Trophoblast cell (in vitro differentiated cells and primary cell): Measurements from ENCODE around the gene BANK1.

Experiments used
- DNase-seq, 2 donors: peaks; one replicate each; pipeline ENCODE4 v3.0.0-alpha.2; 2016
- H2AFZ ChIP-seq: 2 replicates; pipeline ENCODE4 v1.6.1; 2013; ENCODE audit warnings: low read length, moderate library complexity, mild to moderate bottlenecking; ENCODE audit not compliant: insufficient read depth, poor library complexity
- H2AK5ac ChIP-seq: 2 replicates; pipeline ENCODE4 v1.6.1; 2013; ENCODE audit warnings: mild to moderate bottlenecking, low read length
- H2BK120ac ChIP-seq: 2 replicates; pipeline ENCODE4 v1.6.1; 2013; ENCODE audit warnings: low read length, mild to moderate bottlenecking, moderate library complexity; ENCODE audit not compliant: insufficient read depth, poor library complexity
- H2BK12ac ChIP-seq: 2 replicates; pipeline ENCODE4 v1.6.1; 2013; ENCODE audit warnings: mild to moderate bottlenecking, low read length, moderate library complexity
- H2BK5ac ChIP-seq: 2 replicates; pipeline ENCODE4 v1.6.1; 2013; ENCODE audit warnings: low read length, low read depth, moderate library complexity, mild to moderate bottlenecking; ENCODE audit not compliant: poor library complexity
- H3K14ac ChIP-seq: 2 replicates; pipeline ENCODE4 v1.6.1; 2013; ENCODE audit warnings: mild to moderate bottlenecking, low read length
- H3K18ac ChIP-seq: 2 replicates; pipeline ENCODE4 v1.6.1; 2013; ENCODE audit warnings: mild to moderate bottlenecking, low read length
- H3K23ac ChIP-seq: 2 replicates; pipeline ENCODE4 v1.6.1; 2013; ENCODE audit warnings: low read length
- H3K27ac ChIP-seq: 2 replicates; pipeline ENCODE4 v1.5.1; 2013; ENCODE audit warnings: low read depth, mild to moderate bottlenecking, inconsistent platforms, low read length, moderate library complexity
- H3K27me3 ChIP-seq: 2 replicates; pipeline ENCODE4 v1.6.1; 2013; ENCODE audit warnings: inconsistent platforms, mild to moderate bottlenecking, low read length, moderate library complexity; ENCODE audit not compliant: insufficient read depth
- H3K36me3 ChIP-seq, 2 experiments: 1 replicate in 1 of 2; 2 replicates in 1 of 2; pipeline ENCODE4 v1.6.1; 2013; ENCODE audit warnings: low read length in 2 of 2, mild to moderate bottlenecking in 2 of 2, moderate library complexity in 1 of 2; ENCODE audit not compliant: insufficient read depth in 2 of 2, control insufficient read depth in 1 of 2
- H3K4ac ChIP-seq: 2 replicates; pipeline ENCODE4 v1.6.1; 2013; ENCODE audit warnings: low read depth, mild to moderate bottlenecking, low read length, moderate library complexity
- H3K4me1 ChIP-seq, 2 experiments: 1 replicate in 1 of 2; 2 replicates in 1 of 2; pipeline ENCODE4 v1.6.1; 2013; ENCODE audit warnings: low read length in 2 of 2, mild to moderate bottlenecking in 2 of 2, moderate library complexity in 1 of 2; ENCODE audit not compliant: insufficient read depth in 2 of 2, control insufficient read depth in 1 of 2
- H3K4me2 ChIP-seq: 2 replicates; pipeline ENCODE4 v1.6.1; 2013; ENCODE audit warnings: inconsistent platforms, mild to moderate bottlenecking, low read length, moderate library complexity
- H3K4me3 ChIP-seq: 2 replicates; pipeline ENCODE4 v1.5.1; 2013; ENCODE audit warnings: mild to moderate bottlenecking, low read depth, low read length, inconsistent platforms
- H3K79me1 ChIP-seq: one replicate; pipeline ENCODE4 v1.6.1; 2013; ENCODE audit warnings: low read length
- H3K79me2 ChIP-seq: 2 replicates; pipeline ENCODE4 v1.6.1; 2013; ENCODE audit warnings: low read length, mild to moderate bottlenecking; ENCODE audit not compliant: control insufficient read depth, insufficient read depth, poor library complexity
- H3K9ac ChIP-seq: 2 replicates; pipeline ENCODE4 v1.6.1; 2013; ENCODE audit warnings: mild to moderate bottlenecking, low read length
- H3K9me3 ChIP-seq: 2 replicates; pipeline ENCODE4 v1.6.1; 2013; ENCODE audit warnings: low read depth, mild to moderate bottlenecking, control low read depth, inconsistent platforms, low read length; ENCODE audit not compliant: insufficient read depth
- H4K12ac ChIP-seq: 2 replicates; pipeline ENCODE4 v1.6.1; 2013; ENCODE audit warnings: low read depth, mild to moderate bottlenecking, low read length, moderate library complexity
- H4K8ac ChIP-seq: 2 replicates; pipeline ENCODE4 v1.6.1; 2013; ENCODE audit warnings: low read depth, mild to moderate bottlenecking, low read length, moderate library complexity
- H4K91ac ChIP-seq: one replicate; pipeline ENCODE4 v1.6.1; 2013; ENCODE audit warnings: low read depth, mild to moderate bottlenecking, low read length, moderate library complexity
- WGBS: extraction: QIAGEN DNeasy Blood & Tissue Kit; methylation state at CpG from one replicate; pipeline ENCODE4 v1.1.7; 2013; ENCODE audit warnings: missing lambda C conversion rate; ENCODE audit not compliant: insufficient read length, insufficient coverage; ENCODE audit errors: extremely low coverage; 5-methylcytosine and 5-hydroxymethylcytosine counted together

BANK1 gene

GRCh38 chr4:101835121-101835904 is 44.8 kb downstream of the BANK1 start:
- H3K4me1 ChIP-seq, result peaks cover 0 to 2% of the 10 kb centered on the region in 2 experiments
- H3K4ac ChIP-seq, result no peak overlapping the region
- H3K79me1 ChIP-seq, result no peaks in the 10 kb centered on the region
- H3K14ac ChIP-seq, result no peak overlapping the region
- no peaks in the 10 kb centered on the region for H3K36me3 ChIP-seq
- H4K8ac ChIP-seq, result no peak overlapping the region
- no peak overlapping the region for H2BK120ac ChIP-seq
- H3K27ac ChIP-seq, result no peak overlapping the region
- H2AK5ac ChIP-seq, result no peak overlapping the region
- no peak overlapping the region for H3K18ac ChIP-seq
- H3K4me2 ChIP-seq, result no peak overlapping the region
- H3K23ac ChIP-seq, result no peak overlapping the region
- H2BK12ac ChIP-seq, result no peak overlapping the region
- peak; percentile 44 to 68 for DNase-seq
- no peak overlapping the region for H3K9ac ChIP-seq
- no peak overlapping the region for H4K91ac ChIP-seq
- no peaks in the 10 kb centered on the region for H3K79me2 ChIP-seq
- no CpG with 5 or more reads among the region's 2 CpGs for WGBS
- H2AFZ ChIP-seq, result no peak overlapping the region
- no peak overlapping the region for H4K12ac ChIP-seq
- no peaks in the 10 kb centered on the region for H3K27me3 ChIP-seq
- no peak overlapping the region for H3K4me3 ChIP-seq
- H2BK5ac ChIP-seq, result no peak overlapping the region
- no peaks in the 10 kb centered on the region for H3K9me3 ChIP-seq

- Histone ChIP-seq H4K8ac (no peak overlapping the region), H2AK5ac (no peak overlapping the region), H3K36me3 (no peaks in the 10 kb centered on the region), H3K9ac (no peak overlapping the region), H3K23ac (no peak overlapping the region), H3K4me1 (no peaks in the 10 kb centered on the region), H3K18ac (no peak overlapping the region), H3K27me3 (no peaks in the 10 kb centered on the region), H3K4me3 (no peak overlapping the region), H3K4me2 (no peak overlapping the region), H2AFZ (no peak overlapping the region), H3K27ac (no peak overlapping the region), H2BK12ac (no peak overlapping the region), H3K79me1 (no peaks in the 10 kb centered on the region), H4K91ac (no peak overlapping the region), H3K4ac (no peak overlapping the region), H2BK5ac (no peak overlapping the region), H3K79me2 (no peaks in the 10 kb centered on the region), H3K14ac (no peak overlapping the region), H3K9me3 (no peaks in the 10 kb centered on the region), H2BK120ac (no peak overlapping the region), H4K12ac (no peak overlapping the region)
- WGBS, result no CpG with 5 or more reads among the region's 1 CpG
- DNase-seq, result no peak
Observed at GRCh38 chr4:101843054-101843453, 52.5 kb downstream of the BANK1 start.

GRCh38 chr4:101846550-101846949 is 56.0 kb downstream of the BANK1 start:
- no peaks in the 10 kb centered on the region for H3K79me1 ChIP-seq
- no peak for DNase-seq
- H2BK120ac ChIP-seq, result no peak overlapping the region
- H2BK12ac ChIP-seq, result no peak overlapping the region
- H2AFZ ChIP-seq, result no peak overlapping the region
- no peak overlapping the region for H4K8ac ChIP-seq
- H4K12ac ChIP-seq, result no peak overlapping the region
- no peaks in the 10 kb centered on the region for H3K36me3 ChIP-seq
- no peak overlapping the region for H3K14ac ChIP-seq
- H3K18ac ChIP-seq, result no peak overlapping the region
- no peak overlapping the region for H3K4me3 ChIP-seq
- H2AK5ac ChIP-seq, result no peak overlapping the region
- no peaks in the 10 kb centered on the region for H3K9me3 ChIP-seq
- H3K23ac ChIP-seq, result no peak overlapping the region
- no peak overlapping the region for H2BK5ac ChIP-seq
- H3K4ac ChIP-seq, result no peak overlapping the region
- H3K27me3 ChIP-seq, result no peaks in the 10 kb centered on the region
- WGBS, result no CpG with 5 or more reads among the region's 2 CpGs
- no peaks in the 10 kb centered on the region for H3K79me2 ChIP-seq
- H3K4me2 ChIP-seq, result no peak overlapping the region
- H3K9ac ChIP-seq, result no peak overlapping the region
- H3K4me1 ChIP-seq, result no peaks in the 10 kb centered on the region
- no peak overlapping the region for H4K91ac ChIP-seq
- no peak overlapping the region for H3K27ac ChIP-seq

GRCh38 chr4:101850698-101851097 is 60.2 kb downstream of the BANK1 start:
- Histone ChIP-seq H4K8ac (no peak overlapping the region), H2BK120ac (no peak overlapping the region), H3K23ac (no peak overlapping the region), H4K91ac (no peak overlapping the region), H2BK12ac (no peak overlapping the region), H3K79me2 (no peaks in the 10 kb centered on the region), H3K4me3 (no peak overlapping the region), H2AFZ (no peak overlapping the region), H3K14ac (no peak overlapping the region), H3K27me3 (no peaks in the 10 kb centered on the region), H3K9ac (no peak overlapping the region), H3K36me3 (no peaks in the 10 kb centered on the region), H3K4ac (no peak overlapping the region), H2AK5ac (no peak overlapping the region), H3K79me1 (no peaks in the 10 kb centered on the region), H3K4me1 (no peaks in the 10 kb centered on the region), H2BK5ac (no peak overlapping the region), H3K9me3 (no peaks in the 10 kb centered on the region), H3K18ac (no peak overlapping the region), H4K12ac (no peak overlapping the region), H3K27ac (no peak overlapping the region), H3K4me2 (no peak overlapping the region)
- DNase-seq, result no peak
- WGBS, result no CpG with 5 or more reads among the region's 2 CpGs
